ENCODE results near the gene MRS2. TPM values are rescaled to one million over a fixed set of nuclear protein-coding genes. Genes with fewer than 3 reads are reported as not detected.

MRS2 gene
- polyA plus RNA-seq, 1 donor: 27.0 TPM

- no peaks in the 10 kb centered on the region for H3K36me3 ChIP-seq (ENCODE audit: control insufficient read depth, insufficient read depth, low read length)
- H3K9me3 ChIP-seq (ENCODE audit: control insufficient read depth, low read depth, low read length): no peaks in the 10 kb centered on the region
- no peaks in the 10 kb centered on the region for H3K4me1 ChIP-seq (ENCODE audit: control insufficient read depth, insufficient read depth, low read length)
- DNase-seq: no peak
- H3K27ac ChIP-seq (ENCODE audit: low read length): no peak overlapping the region
- H3K27me3 ChIP-seq (ENCODE audit: control insufficient read depth, insufficient read depth, low read length): no peaks in the 10 kb centered on the region
- no peak overlapping the region for H3K4me3 ChIP-seq (ENCODE audit: low read length)
These were observed 69.4 kb downstream of the MRS2 start for GRCh38 chr6:24472181-24472580.

Other genes with a start within 250 kb of the MRS2 start
- gene DCDC2, start 44.9 kb upstream of the MRS2 start, polyA plus RNA-seq: 8.3 TPM
- 2.2 TPM for gene GPLD1, start 86.6 kb downstream of the MRS2 start, polyA plus RNA-seq
- gene ALDH5A1, start 92.0 kb downstream of the MRS2 start, polyA plus RNA-seq: 29.8 TPM
- gene KIAA0319, start 243.3 kb downstream of the MRS2 start, polyA plus RNA-seq: 0.96 TPM